ENCODE measurements around the gene OR52K2. TPM values are rescaled to one million over a fixed set of nuclear protein-coding genes. Genes with fewer than 3 reads are reported as not detected.

The OR52K2 gene
- total RNA-seq, 1 donor: not detected

GRCh38 chr11:4465407-4465806 is 16.3 kb downstream of the OR52K2 start:
- Histone ChIP-seq H2AFZ (ENCODE audit: low read length) (no peak overlapping the region), H3K4me2 (ENCODE audit: insufficient read depth, low read length) (no peak overlapping the region), H3K79me2 (ENCODE audit: insufficient read depth, low read length) (no peaks in the 10 kb centered on the region), H3K27ac (ENCODE audit: low read depth, low read length) (no peak overlapping the region), H3K4me1 (ENCODE audit: insufficient read depth, low read length) (no peaks in the 10 kb centered on the region), H3K4me3 (ENCODE audit: insufficient read depth, low read length) (no peak overlapping the region), H3K27me3 (ENCODE audit: insufficient read depth, low read length) (no peaks in the 10 kb centered on the region), H3K36me3 (ENCODE audit: insufficient read depth, low read length) (no peaks in the 10 kb centered on the region), H4K20me1 (ENCODE audit: insufficient read depth, low read length) (no peaks in the 10 kb centered on the region), H3K9me3 (ENCODE audit: low read depth, low read length) (peaks cover 3% of the 10 kb centered on the region)
- DNase-seq (ENCODE audit: insufficient read length, low spot score, missing footprints): no peak
- no peak for TF ChIP-seq CTCF (IDR thresholded peaks at IDR 0.05; ENCODE audit: extremely low read depth, low read depth, low read length)

GRCh38 chr11:4466131-4466870 is 17.2 kb downstream of the OR52K2 start:
- no peaks in the 10 kb centered on the region for H3K36me3 ChIP-seq (ENCODE audit: insufficient read depth, low read length)
- no peak for DNase-seq (ENCODE audit: insufficient read length, low spot score, missing footprints)
- no peak for TF ChIP-seq CTCF (IDR thresholded peaks at IDR 0.05; ENCODE audit: extremely low read depth, low read depth, low read length)

GRCh38 chr11:4466871-4467442 is 17.9 kb downstream of the OR52K2 start:
- Histone ChIP-seq H3K9me3 (ENCODE audit: low read depth, low read length) (peaks cover 3% of the 10 kb centered on the region), H2AFZ (ENCODE audit: low read length) (no peak overlapping the region), H3K79me2 (ENCODE audit: insufficient read depth, low read length) (no peaks in the 10 kb centered on the region), H3K36me3 (ENCODE audit: insufficient read depth, low read length) (no peaks in the 10 kb centered on the region), H4K20me1 (ENCODE audit: insufficient read depth, low read length) (no peaks in the 10 kb centered on the region), H3K4me3 (ENCODE audit: insufficient read depth, low read length) (no peak overlapping the region), H3K27ac (ENCODE audit: low read depth, low read length) (no peak overlapping the region), H3K4me2 (ENCODE audit: insufficient read depth, low read length) (no peak overlapping the region), H3K4me1 (ENCODE audit: insufficient read depth, low read length) (no peaks in the 10 kb centered on the region), H3K27me3 (ENCODE audit: insufficient read depth, low read length) (no peaks in the 10 kb centered on the region)
- DNase-seq (ENCODE audit: insufficient read length, low spot score, missing footprints): no peak
- no peak for TF ChIP-seq CTCF (IDR thresholded peaks at IDR 0.05; ENCODE audit: extremely low read depth, low read depth, low read length)

More at GRCh38 chr11:4466131-4466870, 17.2 kb downstream of the OR52K2 start:
- Histone ChIP-seq H4K20me1 (ENCODE audit: insufficient read depth, low read length) (no peaks in the 10 kb centered on the region), H3K79me2 (ENCODE audit: insufficient read depth, low read length) (no peaks in the 10 kb centered on the region), H3K9me3 (ENCODE audit: low read depth, low read length) (peaks cover 3% of the 10 kb centered on the region), H3K4me3 (ENCODE audit: insufficient read depth, low read length) (no peak overlapping the region), H3K4me1 (ENCODE audit: insufficient read depth, low read length) (no peaks in the 10 kb centered on the region), H3K4me2 (ENCODE audit: insufficient read depth, low read length) (no peak overlapping the region), H2AFZ (ENCODE audit: low read length) (no peak overlapping the region), H3K27ac (ENCODE audit: low read depth, low read length) (no peak overlapping the region), H3K27me3 (ENCODE audit: insufficient read depth, low read length) (no peaks in the 10 kb centered on the region)

GRCh38 chr11:4467811-4468606 is 18.9 kb downstream of the OR52K2 start:
- Histone ChIP-seq H2AFZ (ENCODE audit: low read length) (no peak overlapping the region), H3K4me2 (ENCODE audit: insufficient read depth, low read length) (no peak overlapping the region), H3K27ac (ENCODE audit: low read depth, low read length) (no peak overlapping the region), H3K9me3 (ENCODE audit: low read depth, low read length) (peaks cover 3% of the 10 kb centered on the region), H4K20me1 (ENCODE audit: insufficient read depth, low read length) (no peaks in the 10 kb centered on the region), H3K4me3 (ENCODE audit: insufficient read depth, low read length) (no peak overlapping the region), H3K4me1 (ENCODE audit: insufficient read depth, low read length) (no peaks in the 10 kb centered on the region), H3K79me2 (ENCODE audit: insufficient read depth, low read length) (no peaks in the 10 kb centered on the region), H3K27me3 (ENCODE audit: insufficient read depth, low read length) (no peaks in the 10 kb centered on the region), H3K36me3 (ENCODE audit: insufficient read depth, low read length) (no peaks in the 10 kb centered on the region)
- no peak for DNase-seq (ENCODE audit: insufficient read length, low spot score, missing footprints)
- no peak for TF ChIP-seq CTCF (IDR thresholded peaks at IDR 0.05; ENCODE audit: extremely low read depth, low read depth, low read length)

All from osteoblast (primary cell).